ENCODE measurements around the gene HNRNPC. TPM values are rescaled to one million over a fixed set of nuclear protein-coding genes. Genes with fewer than 3 reads are reported as not detected.

HNRNPC gene
- total and polyA plus RNA-seq, 2 of the 8 experiments (the other 6 are each of a cell fraction or from before 2014, with no cell fraction given), result 781 to 1,207 TPM

DNA sequence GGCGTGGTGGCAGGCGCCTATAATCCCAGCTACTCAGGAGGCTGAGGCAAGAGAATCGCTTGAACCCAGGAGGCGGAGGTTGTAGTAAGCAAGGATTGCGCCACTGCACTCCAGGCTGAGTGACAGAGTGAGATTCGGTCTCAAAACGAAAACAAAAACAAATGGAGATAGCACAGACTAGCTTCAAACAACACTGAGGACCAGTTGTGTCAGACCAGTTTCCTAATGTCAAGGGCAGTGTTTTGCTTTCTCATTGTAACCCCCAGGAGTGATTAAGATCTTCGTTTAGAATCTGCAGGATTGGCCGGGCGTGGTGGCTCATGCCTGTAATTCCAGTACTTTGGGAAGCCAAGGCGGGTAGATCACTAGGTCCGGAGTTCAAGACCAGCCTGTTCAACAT is 29.1 kb upstream of the HNRNPC start:
- Histone ChIP-seq H2BK12ac (ENCODE audit: low read depth, low read length) (no peak overlapping the region), H3K23ac (ENCODE audit: insufficient read length) (no peak overlapping the region), H3K27ac (ENCODE audit: low read depth, low read length) (no peak overlapping the region), H3K14ac (ENCODE audit: insufficient read length) (no peak overlapping the region), H2AFZ (ENCODE audit: low read length) (no peak overlapping the region), H3K18ac (ENCODE audit: extremely low read depth, low read length) (no peak overlapping the region), H3K4me2 (ENCODE audit: insufficient read depth in 1 of 2, low read depth in 2 of 2, low read length in 2 of 2) (no peak overlapping the region), H3K79me1 (ENCODE audit: low read depth, low read length) (no peaks in the 10 kb centered on the region), H3K27me3 (replicated peaks in 1 of 4; ENCODE audit: control insufficient read depth in 3 of 4, extremely low read depth in 1 of 4, insufficient read depth in 3 of 4, low read length in 3 of 4) (no peaks in the 10 kb centered on the region), H4K8ac (ENCODE audit: extremely low read depth, insufficient read depth, low read length) (no peak overlapping the region), H3K4me3 (ENCODE audit: extremely low read depth in 1 of 4, insufficient read depth in 2 of 4, low read depth in 3 of 4, low read length in 4 of 4) (no peak overlapping the region), H3K9ac (replicated peaks in 1 of 4; ENCODE audit: extremely low read depth in 1 of 4, low read depth in 3 of 4, low read length in 3 of 4) (no peak overlapping the region), H4K20me1 (replicated peaks in 1 of 2; ENCODE audit: control insufficient read depth in 1 of 2, insufficient read depth in 2 of 2, low read length in 2 of 2) (no peaks in the 10 kb centered on the region), H3K23me2 (ENCODE audit: low read depth, low read length) (peaks cover 7% of the 10 kb centered on the region; the same call in 1 of the 2 replicates), H3K9me3 (ENCODE audit: insufficient read depth in 2 of 2, low read depth in 1 of 2, low read length in 1 of 2) (no peaks in the 10 kb centered on the region), H3K56ac (replicated peaks; ENCODE audit: insufficient read length, low read depth, low read length) (no peak overlapping the region), H3K4ac (replicated peaks; ENCODE audit: insufficient read length, low read depth, low read length) (no peak overlapping the region), H2BK5ac (ENCODE audit: low read depth, low read length) (no peak overlapping the region), H2BK15ac (ENCODE audit: low read length) (no peak overlapping the region), H3K79me2 (ENCODE audit: control insufficient read depth in 1 of 2, insufficient read depth in 2 of 2, low read length in 2 of 2) (no peaks in the 10 kb centered on the region), H3K4me1 (replicated peaks in 1 of 4; ENCODE audit: control insufficient read depth in 3 of 4, insufficient read depth in 4 of 4, low read length in 3 of 4) (peaks cover 0 to 3% (median under 1%) of the 10 kb centered on the region in 4 experiments; a peak in 1 of 7 replicates), H2BK120ac (replicated peaks; ENCODE audit: low read depth, low read length) (no peak overlapping the region), H2BK20ac (ENCODE audit: low read length) (no peak overlapping the region), H4K91ac (replicated peaks; ENCODE audit: insufficient read length, low read length) (no peak overlapping the region), H2AK5ac (ENCODE audit: low read depth, low read length) (no peak overlapping the region), H3K36me3 (ENCODE audit: control insufficient read depth in 2 of 4, insufficient read depth in 4 of 4, low read length in 3 of 4) (no peaks in the 10 kb centered on the region), H4K5ac (ENCODE audit: insufficient read length, low read depth, low read length) (no peak overlapping the region)
- ChIA-PET CTCF (ENCODE audit: partially characterized antibody) (interaction anchor here (0.7 kb wide), 1 partner anchor 35 kb away, joined by 3 read pairs; no protein-coding TSS in a partner anchor), POLR2A (ENCODE audit: partially characterized antibody) (interaction anchor here (0.9 to 2.8 kb wide), 7 partner anchors 9 to 51 kb away, joined by 3 to 18 read pairs (median 4); no protein-coding TSS in a partner anchor)
- DNase-seq (ENCODE audit: low read depth in 1 of 2, low spot score in 2 of 2) (no peak), FAIRE-seq (no peak)
- TF ChIP-seq POLR2AphosphoS5 (IDR thresholded peaks at IDR 0.05; ENCODE audit: low read depth, low read length) (no peak), CBX5 (IDR thresholded peaks at IDR 0.05; ENCODE audit: low read depth, low read length) (no peak), CHD2 (IDR thresholded peaks at IDR 0.05; ENCODE audit: low read length) (no peak), NANOG (IDR thresholded peaks at IDR 0.05; ENCODE audit: insufficient read depth, low read depth, low read length, poor library complexity, severe bottlenecking) (no peak)
- 90% methylated on average over 12 of the region's 12 CpGs; no CpG with 5 or more reads in 1 of the 2 experiments for WGBS, 2 experiments (ENCODE audit: extremely low coverage in 1 of 2, insufficient coverage in 1 of 2, insufficient read length in 1 of 2, insufficient replicate concordance in 2 of 2, low coverage in 1 of 2, low lambda C conversion rate in 2 of 2, missing lambda C conversion rate in 1 of 2)

Data from H1 (cell line).